Hepatocyte (in vitro differentiated cells): Measurements from ENCODE around the gene ELL.

ENCODE experiments used
- EZH2 ChIP-seq: fragments of 200-600 bp; sonication (generic); IDR thresholded peaks from 2 replicates; pipeline ENCODE4 v1.6.1; 2016; ENCODE audit warnings: antibody characterized with exemption, mild to moderate bottlenecking, borderline replicate concordance
- TF ChIP-seq, protein P1 (sequence below): fragments of 200-600 bp; sonication (generic); IDR thresholded peaks from 2 replicates; pipeline ENCODE4 v1.5.1; 2016; ENCODE audit warnings: antibody characterized with exemption, mild to moderate bottlenecking; ENCODE audit not compliant: poor library complexity

DNA sequence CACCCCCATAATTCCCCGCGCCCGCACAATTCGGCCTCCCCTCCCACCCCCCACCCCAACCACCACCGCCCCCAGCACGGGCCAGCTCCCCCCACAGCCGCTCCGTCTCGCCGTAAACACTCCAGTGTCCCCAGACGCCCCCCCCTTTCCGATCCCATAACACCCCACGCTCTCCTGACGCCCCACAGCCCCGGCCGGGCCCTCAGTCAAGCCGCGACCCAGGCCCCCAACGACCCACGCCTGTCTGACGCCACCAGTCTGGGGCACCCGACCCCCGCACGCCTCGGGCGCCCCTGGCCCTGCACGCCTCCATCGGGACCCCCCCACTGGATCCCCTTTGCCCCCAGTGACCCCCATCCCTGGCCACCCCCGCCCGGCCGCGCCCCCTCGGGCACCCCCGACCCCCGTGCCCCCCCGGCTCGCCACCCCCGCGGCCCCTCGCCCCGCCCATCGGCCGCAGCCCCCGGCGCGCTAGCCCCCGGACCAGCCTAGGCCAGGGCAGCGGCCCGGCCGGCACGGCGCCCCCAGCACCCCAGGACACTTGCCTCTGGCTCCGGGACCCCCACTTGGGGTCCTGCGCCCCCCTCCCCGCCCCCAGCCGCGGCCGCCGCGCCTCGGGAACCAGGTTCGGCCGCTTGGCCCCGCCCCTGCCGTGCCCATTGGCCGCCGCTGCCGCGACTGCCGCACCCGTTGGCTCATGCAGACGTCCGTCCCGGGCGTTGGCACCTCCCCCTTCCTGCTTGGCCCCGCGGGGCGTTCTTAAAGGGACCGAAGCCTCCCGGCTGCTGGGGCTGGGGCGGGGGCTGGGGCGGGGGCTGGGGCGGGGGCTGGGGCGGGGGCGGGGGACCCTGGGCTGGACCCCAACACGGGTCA is 21.3 kb upstream of the ELL start, which contains the start of gene FKBP8:
- TF ChIP-seq EZH2 = no peak
- TF ChIP-seq, protein P1, sequence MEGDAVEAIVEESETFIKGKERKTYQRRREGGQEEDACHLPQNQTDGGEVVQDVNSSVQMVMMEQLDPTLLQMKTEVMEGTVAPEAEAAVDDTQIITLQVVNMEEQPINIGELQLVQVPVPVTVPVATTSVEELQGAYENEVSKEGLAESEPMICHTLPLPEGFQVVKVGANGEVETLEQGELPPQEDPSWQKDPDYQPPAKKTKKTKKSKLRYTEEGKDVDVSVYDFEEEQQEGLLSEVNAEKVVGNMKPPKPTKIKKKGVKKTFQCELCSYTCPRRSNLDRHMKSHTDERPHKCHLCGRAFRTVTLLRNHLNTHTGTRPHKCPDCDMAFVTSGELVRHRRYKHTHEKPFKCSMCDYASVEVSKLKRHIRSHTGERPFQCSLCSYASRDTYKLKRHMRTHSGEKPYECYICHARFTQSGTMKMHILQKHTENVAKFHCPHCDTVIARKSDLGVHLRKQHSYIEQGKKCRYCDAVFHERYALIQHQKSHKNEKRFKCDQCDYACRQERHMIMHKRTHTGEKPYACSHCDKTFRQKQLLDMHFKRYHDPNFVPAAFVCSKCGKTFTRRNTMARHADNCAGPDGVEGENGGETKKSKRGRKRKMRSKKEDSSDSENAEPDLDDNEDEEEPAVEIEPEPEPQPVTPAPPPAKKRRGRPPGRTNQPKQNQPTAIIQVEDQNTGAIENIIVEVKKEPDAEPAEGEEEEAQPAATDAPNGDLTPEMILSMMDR = no peak
